IPS-18c (cell line): ENCODE measurements around the gene PPM1A.

ENCODE experiments used
- H3K4me3 ChIP-seq: 2 replicates; pipeline ENCODE4 v1.7.0; 2013; ENCODE audit warnings: low read depth, mild to moderate bottlenecking, low read length, moderate library complexity; ENCODE audit not compliant: insufficient read depth
- H3K9me3 ChIP-seq: one replicate; pipeline ENCODE4 v1.6.1; 2013; ENCODE audit warnings: mild to moderate bottlenecking, low read length, moderate library complexity; ENCODE audit not compliant: control insufficient read depth, insufficient read depth

The PPM1A gene

GRCh38 chr14:60249321-60250256, 568 bp downstream of the PPM1A start:
- Histone ChIP-seq H3K4me3 (peak overlapping the region; percentile 54), H3K9me3 (no peaks in the 10 kb centered on the region)

DNA sequence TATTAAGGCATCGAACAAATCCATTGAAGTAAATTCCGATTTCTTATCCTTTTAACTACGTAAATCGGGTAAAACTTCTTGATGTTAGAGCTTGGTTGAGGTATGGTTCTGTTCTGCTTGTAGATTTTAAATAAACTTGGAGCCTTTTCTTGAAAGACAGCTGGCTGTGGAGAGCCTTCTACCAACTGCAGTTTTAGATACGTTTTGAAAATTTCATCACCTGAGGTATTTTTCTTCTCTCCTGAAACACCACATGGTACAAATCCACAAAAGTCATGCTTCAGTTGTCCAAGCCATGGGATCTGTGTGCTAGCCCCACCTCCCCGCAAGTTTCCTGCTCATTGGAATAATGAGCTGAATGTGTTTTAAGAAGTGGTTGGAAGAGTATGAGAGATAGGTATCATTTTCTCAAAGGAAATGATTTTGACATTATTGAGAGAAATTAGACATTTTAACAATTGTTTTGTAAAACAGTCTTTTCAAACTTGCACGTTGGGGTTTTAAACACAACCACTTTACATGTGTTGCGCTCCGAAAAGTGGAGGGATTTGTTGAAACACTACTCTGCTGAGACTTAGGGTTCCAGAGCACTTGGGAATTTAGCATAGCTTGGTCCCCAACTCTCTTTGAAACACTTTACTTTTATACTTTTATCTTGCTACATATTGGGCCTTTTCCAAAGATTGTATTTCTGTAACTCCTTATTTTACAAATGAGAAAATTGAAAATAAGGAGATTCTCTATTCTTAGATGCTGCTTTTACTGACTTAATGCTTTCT, 1.4 kb downstream of the PPM1A start:
- Histone ChIP-seq H3K4me3 (peak overlapping the region; percentile 54), H3K9me3 (no peaks in the 10 kb centered on the region)

DNA sequence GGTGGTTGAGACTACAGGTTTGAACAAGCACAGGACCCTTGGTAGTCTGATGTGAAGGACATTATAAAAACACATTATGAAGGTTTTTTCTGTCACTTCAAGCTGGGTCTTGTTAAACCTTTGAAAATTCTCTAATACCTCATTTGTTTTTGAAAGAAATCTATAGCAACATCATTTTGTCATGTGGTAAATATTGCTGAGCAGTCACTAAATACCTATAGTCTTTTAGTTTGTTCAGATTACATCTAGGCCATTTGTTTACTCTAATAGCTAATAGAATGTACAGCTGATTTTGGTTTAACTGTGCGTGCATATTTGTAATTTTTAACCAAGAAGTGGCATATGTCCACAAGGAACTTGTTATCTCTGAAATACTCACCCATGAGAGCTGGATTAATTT, 2.9 kb downstream of the PPM1A start:
- H3K4me3 ChIP-seq: no peak overlapping the region
- no peaks in the 10 kb centered on the region for H3K9me3 ChIP-seq

- H3K4me3 ChIP-seq: no peak overlapping the region
- no peaks in the 10 kb centered on the region for H3K9me3 ChIP-seq
These were observed 3.6 kb downstream of the PPM1A start for GRCh38 chr14:60252630-60253029.

DNA sequence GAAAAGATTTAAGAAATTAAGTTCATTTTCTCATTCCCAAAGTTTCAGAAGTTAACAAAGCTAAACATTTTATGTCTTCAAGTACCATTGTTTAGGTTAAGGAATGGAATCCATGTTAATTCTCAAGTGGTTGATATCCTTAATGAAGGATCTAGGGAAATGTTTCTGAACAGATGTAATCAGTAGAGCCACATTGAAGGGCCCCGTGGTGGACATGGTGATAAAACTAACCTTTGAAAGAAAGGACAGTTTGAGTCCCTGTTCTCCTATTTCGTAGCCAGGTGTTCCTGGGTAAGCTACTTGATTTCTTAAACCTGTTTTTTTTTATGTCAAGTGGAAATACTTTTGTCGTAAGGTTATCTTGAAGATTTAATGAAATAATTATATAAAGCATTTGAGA, 4.6 kb downstream of the PPM1A start:
- H3K4me3 ChIP-seq: no peak overlapping the region
- H3K9me3 ChIP-seq: no peaks in the 10 kb centered on the region

DNA sequence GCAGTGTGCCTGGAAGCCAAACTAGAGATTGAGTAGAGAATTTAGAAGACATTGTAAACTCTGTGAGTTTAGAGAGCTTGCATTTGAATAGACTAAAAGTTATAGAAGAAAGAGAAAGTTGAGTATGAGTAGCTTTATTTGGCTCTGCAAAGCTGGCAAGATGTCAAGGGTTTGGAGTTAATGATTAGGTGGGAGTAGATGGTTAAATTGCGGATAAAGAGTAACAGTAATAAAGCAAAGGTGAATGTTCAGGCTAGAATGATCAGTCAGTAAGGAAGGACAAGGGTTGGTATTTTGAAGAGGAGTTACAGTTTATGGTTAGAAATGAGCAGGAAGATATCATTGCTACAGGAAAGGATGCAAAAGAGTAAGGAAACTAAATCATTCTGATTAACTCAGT, 5.2 kb downstream of the PPM1A start:
- Histone ChIP-seq H3K4me3 (no peak overlapping the region), H3K9me3 (no peaks in the 10 kb centered on the region)

GRCh38 chr14:60257865-60258264, 8.8 kb downstream of the PPM1A start:
- H3K9me3 ChIP-seq: no peaks in the 10 kb centered on the region
- no peak overlapping the region for H3K4me3 ChIP-seq

DNA sequence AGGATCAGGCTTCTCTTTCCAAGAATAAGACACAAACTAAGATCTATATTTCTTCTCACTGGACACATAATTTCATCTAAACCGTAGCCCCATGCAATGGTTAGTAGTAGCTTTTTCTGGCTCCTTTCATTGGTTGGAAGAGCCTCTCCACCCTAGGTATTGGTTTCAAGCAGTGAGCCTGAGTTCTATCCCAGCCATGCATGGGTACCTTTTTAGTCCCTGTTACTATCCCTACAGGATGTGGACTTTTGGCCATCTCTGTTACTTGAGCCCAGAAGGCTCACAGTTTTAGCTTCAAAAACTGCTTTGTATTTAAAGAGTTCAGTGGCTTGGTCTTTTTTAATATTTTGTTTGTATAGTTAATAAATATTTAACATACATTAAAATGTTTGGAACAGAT, 16.1 kb downstream of the PPM1A start:
- H3K4me3 ChIP-seq: no peak overlapping the region

GRCh38 chr14:60266021-60266937, 17.3 kb downstream of the PPM1A start:
- Histone ChIP-seq H3K9me3 (no peaks in the 10 kb centered on the region), H3K4me3 (no peak overlapping the region)

More for the DNA sequence above, 16.1 kb downstream of the PPM1A start:
- no peaks in the 10 kb centered on the region for H3K9me3 ChIP-seq

GRCh38 chr14:60272177-60272576, 23.2 kb downstream of the PPM1A start:
- H3K9me3 ChIP-seq: no peaks in the 10 kb centered on the region
- H3K4me3 ChIP-seq: no peak overlapping the region

GRCh38 chr14:60273956-60274355, 24.9 kb downstream of the PPM1A start:
- Histone ChIP-seq H3K9me3 (no peaks in the 10 kb centered on the region), H3K4me3 (no peak overlapping the region)

- no peaks in the 10 kb centered on the region for H3K9me3 ChIP-seq
- no peak overlapping the region for H3K4me3 ChIP-seq
These were observed 25.4 kb downstream of the PPM1A start for GRCh38 chr14:60274448-60274847.

GRCh38 chr14:60275932-60276331, 26.9 kb downstream of the PPM1A start:
- H3K9me3 ChIP-seq: no peaks in the 10 kb centered on the region
- no peak overlapping the region for H3K4me3 ChIP-seq

- Histone ChIP-seq H3K4me3 (no peak overlapping the region), H3K9me3 (no peaks in the 10 kb centered on the region)
These were observed 27.3 kb downstream of the PPM1A start for GRCh38 chr14:60276347-60276746.

GRCh38 chr14:60277605-60278190, 28.7 kb downstream of the PPM1A start:
- H3K4me3 ChIP-seq: no peak overlapping the region
- H3K9me3 ChIP-seq: no peaks in the 10 kb centered on the region

GRCh38 chr14:60278350-60278749, 29.3 kb downstream of the PPM1A start:
- Histone ChIP-seq H3K9me3 (no peaks in the 10 kb centered on the region), H3K4me3 (no peak overlapping the region)

DNA sequence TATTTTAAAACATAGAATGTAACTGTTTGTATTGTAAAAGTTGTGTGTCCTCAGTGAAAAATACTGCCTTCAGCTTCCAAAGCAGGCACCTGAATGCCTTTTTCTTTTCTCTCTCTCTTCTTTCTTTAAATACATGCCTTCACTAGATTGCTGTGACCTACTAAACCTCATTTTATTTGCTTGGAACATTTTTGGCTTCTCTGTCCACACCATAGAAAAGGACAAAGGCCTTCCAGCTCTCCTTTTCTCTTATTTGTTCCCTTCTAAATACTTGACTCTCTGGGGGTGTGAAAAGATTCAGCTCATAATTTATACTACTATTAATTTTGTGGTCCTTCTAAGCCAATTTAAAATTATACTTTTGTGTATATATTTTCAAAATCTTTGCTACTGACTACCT, 38.4 kb downstream of the PPM1A start:
- H3K4me3 ChIP-seq: no peak overlapping the region

More for the DNA sequence above, 38.4 kb downstream of the PPM1A start:
- no peaks in the 10 kb centered on the region for H3K9me3 ChIP-seq
